ENCODE results near the gene CYP1B1. TPM values are rescaled to one million over a fixed set of nuclear protein-coding genes. Genes with fewer than 3 reads are reported as not detected.
"Not testable (repeated sequence)": the region's sequence is repeated elsewhere in the genome, so short reads cannot be mapped to it uniquely, and the experiment has no call there.

CYP1B1 gene
- total RNA-seq, 1 experiment from 2014 or later: 2.6 TPM

- Histone ChIP-seq H3K79me2 (ENCODE audit: insufficient read depth, low read length) (no peaks in the 10 kb centered on the region), H3K4me3 (replicated peaks in 1 of 2; ENCODE audit: low read depth in 1 of 2, low read length in 2 of 2) (no peak overlapping the region), H3K9ac (ENCODE audit: low read length) (no peak overlapping the region), H3K27ac (ENCODE audit: low read depth, low read length) (no peak overlapping the region), H3K36me3 (ENCODE audit: control insufficient read depth in 1 of 2, insufficient read depth in 2 of 2, low read length in 2 of 2) (no peaks in the 10 kb centered on the region), H4K20me1 (ENCODE audit: insufficient read depth) (no peaks in the 10 kb centered on the region), H3K4me1 (ENCODE audit: control insufficient read depth in 1 of 2, insufficient read depth in 2 of 2, low read length in 2 of 2) (no peaks in the 10 kb centered on the region), H3K9me2 (ENCODE audit: insufficient read depth) (no peaks in the 10 kb centered on the region), H3K9me3 (ENCODE audit: control insufficient read depth in 1 of 2, insufficient read depth in 1 of 2, low read depth in 1 of 2, low read length in 2 of 2) (no peaks in the 10 kb centered on the region), H2AFZ (ENCODE audit: low read depth, low read length, poor library complexity, severe bottlenecking) (no peak overlapping the region), H3K4me2 (ENCODE audit: low read length) (no peak overlapping the region), H3K27me3 (ENCODE audit: insufficient read depth, low read length) (no peaks in the 10 kb centered on the region)
- CTCF ChIA-PET: interaction anchor here (1.5 to 1.6 kb wide), 2 partner anchors 38 to 160 kb away, joined by 3 to 5 read pairs; partner anchors contain the start of gene CYP1B1
- POLR2A ChIA-PET: no interaction called here
- ATAC-seq (no peak), DNase-seq (ENCODE audit: low read depth, low spot score) (no peak)
- no TSS peak for BruUV-seq (replicated peaks)
- TF ChIP-seq POLR2A (IDR thresholded peaks at IDR 0.05; ENCODE audit: borderline replicate concordance, extremely low read depth, insufficient read depth, insufficient read length) (no peak), SP1 (IDR thresholded peaks at IDR 0.05; ENCODE audit: low read depth) (no peak)
- TF ChIP-seq, protein P1, sequence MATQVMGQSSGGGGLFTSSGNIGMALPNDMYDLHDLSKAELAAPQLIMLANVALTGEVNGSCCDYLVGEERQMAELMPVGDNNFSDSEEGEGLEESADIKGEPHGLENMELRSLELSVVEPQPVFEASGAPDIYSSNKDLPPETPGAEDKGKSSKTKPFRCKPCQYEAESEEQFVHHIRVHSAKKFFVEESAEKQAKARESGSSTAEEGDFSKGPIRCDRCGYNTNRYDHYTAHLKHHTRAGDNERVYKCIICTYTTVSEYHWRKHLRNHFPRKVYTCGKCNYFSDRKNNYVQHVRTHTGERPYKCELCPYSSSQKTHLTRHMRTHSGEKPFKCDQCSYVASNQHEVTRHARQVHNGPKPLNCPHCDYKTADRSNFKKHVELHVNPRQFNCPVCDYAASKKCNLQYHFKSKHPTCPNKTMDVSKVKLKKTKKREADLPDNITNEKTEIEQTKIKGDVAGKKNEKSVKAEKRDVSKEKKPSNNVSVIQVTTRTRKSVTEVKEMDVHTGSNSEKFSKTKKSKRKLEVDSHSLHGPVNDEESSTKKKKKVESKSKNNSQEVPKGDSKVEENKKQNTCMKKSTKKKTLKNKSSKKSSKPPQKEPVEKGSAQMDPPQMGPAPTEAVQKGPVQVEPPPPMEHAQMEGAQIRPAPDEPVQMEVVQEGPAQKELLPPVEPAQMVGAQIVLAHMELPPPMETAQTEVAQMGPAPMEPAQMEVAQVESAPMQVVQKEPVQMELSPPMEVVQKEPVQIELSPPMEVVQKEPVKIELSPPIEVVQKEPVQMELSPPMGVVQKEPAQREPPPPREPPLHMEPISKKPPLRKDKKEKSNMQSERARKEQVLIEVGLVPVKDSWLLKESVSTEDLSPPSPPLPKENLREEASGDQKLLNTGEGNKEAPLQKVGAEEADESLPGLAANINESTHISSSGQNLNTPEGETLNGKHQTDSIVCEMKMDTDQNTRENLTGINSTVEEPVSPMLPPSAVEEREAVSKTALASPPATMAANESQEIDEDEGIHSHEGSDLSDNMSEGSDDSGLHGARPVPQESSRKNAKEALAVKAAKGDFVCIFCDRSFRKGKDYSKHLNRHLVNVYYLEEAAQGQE (IDR thresholded peaks at IDR 0.05; ENCODE audit: low read depth): no peak
- RAD21 ChIA-PET (ENCODE audit: low non-redundant PET in 1 of 2, low total read pairs in 2 of 2, uncharacterized antibody in 2 of 2, unreplicated experiment in 2 of 2): no interaction called here
- intact Hi-C loops (cut with micrococcal nuclease): loop anchor here (2.0 kb wide), 1 partner anchor 223 kb away; no protein-coding TSS in a partner anchor
These were observed 38.2 kb upstream of the CYP1B1 start for GRCh38 chr2:38113981-38114708.

- no peaks in the 10 kb centered on the region for H3K4me1 ChIP-seq (ENCODE audit: control insufficient read depth in 1 of 2, insufficient read depth in 2 of 2, low read length in 2 of 2)
- BruUV-seq (replicated peaks): no TSS peak
- H3K27ac ChIP-seq (ENCODE audit: low read depth, low read length): no peak overlapping the region
- no peak overlapping the region for H2AFZ ChIP-seq (ENCODE audit: low read depth, low read length, poor library complexity, severe bottlenecking)
- intact Hi-C loops (cut with micrococcal nuclease): no loop called here
- H3K4me2 ChIP-seq (ENCODE audit: low read length): no peak overlapping the region
- H4K20me1 ChIP-seq (ENCODE audit: insufficient read depth): no peaks in the 10 kb centered on the region
- H3K27me3 ChIP-seq (ENCODE audit: insufficient read depth, low read length): no peaks in the 10 kb centered on the region
- ChIA-PET POLR2A (no interaction called here), CTCF (interaction anchor here (1.5 to 1.6 kb wide), 2 partner anchors 37 to 162 kb away, joined by 3 to 5 read pairs; partner anchors contain the start of gene CYP1B1), RAD21 (ENCODE audit: low non-redundant PET in 1 of 2, low total read pairs in 2 of 2, uncharacterized antibody in 2 of 2, unreplicated experiment in 2 of 2) (no interaction called here)
- no peaks in the 10 kb centered on the region for H3K36me3 ChIP-seq (ENCODE audit: control insufficient read depth in 1 of 2, insufficient read depth in 2 of 2, low read length in 2 of 2)
- H3K79me2 ChIP-seq (ENCODE audit: insufficient read depth, low read length): no peaks in the 10 kb centered on the region
- ATAC-seq (no peak), DNase-seq (ENCODE audit: low read depth, low spot score) (no peak)
- H3K9me2 ChIP-seq (ENCODE audit: insufficient read depth): no peaks in the 10 kb centered on the region
- H3K9ac ChIP-seq (ENCODE audit: low read length): no peak overlapping the region
- no peaks in the 10 kb centered on the region for H3K9me3 ChIP-seq (ENCODE audit: control insufficient read depth in 1 of 2, insufficient read depth in 1 of 2, low read depth in 1 of 2, low read length in 2 of 2)
- TF ChIP-seq SP1 (IDR thresholded peaks at IDR 0.05; ENCODE audit: low read depth): no peak
- TF ChIP-seq FOSL1 (IDR thresholded peaks at IDR 0.05; ENCODE audit: low read depth): no peak
- TF ChIP-seq JUND (IDR thresholded peaks at IDR 0.05): no peak
- H3K4me3 ChIP-seq (replicated peaks in 1 of 2; ENCODE audit: low read depth in 1 of 2, low read length in 2 of 2): no peak overlapping the region
These were observed 37.1 kb upstream of the CYP1B1 start for GRCh38 chr2:38113051-38113450.

DNA sequence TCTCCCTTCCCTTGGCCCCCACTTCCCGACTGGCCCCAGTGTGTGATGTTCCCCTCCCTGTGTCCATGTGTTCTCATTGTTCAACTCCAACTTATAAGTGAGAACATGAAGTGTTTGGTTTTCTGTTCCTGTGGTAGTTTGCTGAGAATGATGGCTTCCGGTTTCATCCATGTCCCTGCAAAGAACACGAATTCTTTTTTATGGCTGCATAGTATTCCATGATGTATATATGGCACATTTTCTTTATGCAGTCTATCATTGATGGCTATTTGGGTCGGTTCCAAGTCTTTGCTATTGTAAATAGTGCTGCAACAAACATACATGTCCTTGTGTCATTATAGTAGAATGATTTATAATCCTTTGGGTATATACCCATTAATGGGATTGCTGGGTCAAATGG lies 35.4 kb upstream of the CYP1B1 start:
- H3K9me3 ChIP-seq (ENCODE audit: control insufficient read depth in 1 of 2, insufficient read depth in 1 of 2, low read depth in 1 of 2, low read length in 2 of 2); H4K20me1 ChIP-seq (ENCODE audit: insufficient read depth); RAD21 ChIA-PET (ENCODE audit: low non-redundant PET in 1 of 2, low total read pairs in 2 of 2, uncharacterized antibody in 2 of 2, unreplicated experiment in 2 of 2); H3K9ac ChIP-seq (ENCODE audit: low read length); H3K27me3 ChIP-seq (ENCODE audit: insufficient read depth, low read length); H3K9me2 ChIP-seq (ENCODE audit: insufficient read depth); intact Hi-C loops (cut with micrococcal nuclease); H3K79me2 ChIP-seq (ENCODE audit: insufficient read depth, low read length); H3K4me1 ChIP-seq (ENCODE audit: control insufficient read depth in 1 of 2, insufficient read depth in 2 of 2, low read length in 2 of 2); ATAC-seq; POLR2A ChIA-PET; H2AFZ ChIP-seq (ENCODE audit: low read depth, low read length, poor library complexity, severe bottlenecking); H3K27ac ChIP-seq (ENCODE audit: low read depth, low read length); H3K4me3 ChIP-seq (replicated peaks in 1 of 2; ENCODE audit: low read depth in 1 of 2, low read length in 2 of 2); H3K4me2 ChIP-seq (ENCODE audit: low read length); H3K36me3 ChIP-seq (ENCODE audit: control insufficient read depth in 1 of 2, insufficient read depth in 2 of 2, low read length in 2 of 2); DNase-seq (ENCODE audit: low read depth, low spot score); BruUV-seq (replicated peaks); CTCF ChIA-PET: not testable (repeated sequence)
